Upper lobe of left lung (tissue), 6 donors: ENCODE results near the gene E2F4. TPM values are rescaled to one million over a fixed set of nuclear protein-coding genes. Genes with fewer than 3 reads are reported as not detected.

Source experiments
- ATAC-seq, 2 donors: fragments of 200-7000 bp; cut with Tn5 transposase; one replicate each; pipeline ENCODE4 v1.9.1; 2022; ENCODE audit warnings: mild to moderate bottlenecking in 2 of 2, moderate library complexity in 2 of 2; ENCODE audit not compliant: low FRiP score in 2 of 2
- DNase-seq, 2 donors: peaks; one replicate each; pipeline ENCODE4 v3.0.0-alpha.2; 2019 to 2020
- H3K27ac ChIP-seq, 4 donors: fragments of 200-600 bp; sonication (generic); one replicate each; pipeline ENCODE4 v1.5.1; 2016 to 2019
- H3K27me3 ChIP-seq, 4 donors: fragments of 200-600 bp; sonication (generic); one replicate each; pipeline ENCODE4 v1.5.1; 2017 to 2019
- H3K36me3 ChIP-seq, 4 donors: fragments of 200-600 bp; sonication (generic); one replicate each; pipeline ENCODE4 v1.5.1; 2016 to 2019
- H3K4me1 ChIP-seq, 4 donors: fragments of 200-600 bp; sonication (generic); one replicate each; pipeline ENCODE4 v1.5.1; 2018 to 2019
- H3K4me3 ChIP-seq, 4 donors: fragments of 200-600 bp; sonication (generic); one replicate each; pipeline ENCODE4 v1.5.1; 2017 to 2019; ENCODE audit warnings: mild to moderate bottlenecking in 2 of 4, moderate library complexity in 1 of 4
- H3K9me3 ChIP-seq, 4 donors: fragments of 200-600 bp; sonication (generic); one replicate each; pipeline ENCODE4 v1.5.1; 2018 to 2019
- EP300 ChIP-seq, 4 donors: sonication (generic); formaldehyde crosslinking; IDR thresholded peaks; one replicate each; pipeline ENCODE4 v1.5.1; 2017; ENCODE audit warnings: antibody characterized with exemption in 4 of 4, control low read depth in 2 of 4
- POLR2A ChIP-seq, 4 donors: fragments of 450-650 bp; IDR thresholded peaks; one replicate each; pipeline ENCODE4 v1.5.1; 2016 to 2017; ENCODE audit warnings: antibody characterized with exemption in 4 of 4, mild to moderate bottlenecking in 2 of 4
- POLR2AphosphoS5 ChIP-seq, 2 donors: sonication (generic); formaldehyde crosslinking; IDR thresholded peaks; one replicate each; pipeline ENCODE4 v1.5.1; 2017; ENCODE audit warnings: antibody characterized with exemption in 2 of 2
- WGBS, 2 donors: methylation state at CpG; one replicate each; pipeline ENCODE4 v1.1.5; 2017 to 2018; 5-methylcytosine and 5-hydroxymethylcytosine counted together
- total RNA-seq, 6 donors: library from RNA; depleted of rRNA in 4 of 6; stranded (reverse); fragments of >200 nt in 4 of 6; gene quantifications; one replicate each; pipeline versions ENCODE4 v1.1.0 to v1.2.1, GENCODE V29; 2016 to 2021
- TF ChIP-seq, protein P1 (sequence below), 6 experiments: fragments of 450-650 bp in 4 of 6; fragments of 200-600 bp in 2 of 6; sonication (generic) in 2 of 6; IDR thresholded peaks; one replicate each; pipeline ENCODE4 v1.5.1; 2016 to 2019; ENCODE audit warnings: antibody characterized with exemption in 6 of 6
- donor health status: DM: no; HTN: no; CAD: no; lungs with moderate emphysema.
- donor health status: DM: no; HTN: yes; CAD: no; lungs with severe emphysema.

E2F4 gene
- total RNA-seq, 6 donors from 2014 or later, result 55.7 to 124 (median 85.4) TPM

- DNase-seq (no peak), ATAC-seq (no peak)
- Histone ChIP-seq H3K27ac (peak overlapping the region in 3 of 4 donors; percentile 24 to 67 (median 32)), H3K4me3 (no peak overlapping the region), H3K9me3 (no peaks in the 10 kb centered on the region), H3K27me3 (no peaks in the 10 kb centered on the region), H3K36me3 (no peaks in the 10 kb centered on the region), H3K4me1 (peaks cover 23 to 34% (median 31%) of the 10 kb centered on the region in 4 donors)
- TF ChIP-seq, protein P1, sequence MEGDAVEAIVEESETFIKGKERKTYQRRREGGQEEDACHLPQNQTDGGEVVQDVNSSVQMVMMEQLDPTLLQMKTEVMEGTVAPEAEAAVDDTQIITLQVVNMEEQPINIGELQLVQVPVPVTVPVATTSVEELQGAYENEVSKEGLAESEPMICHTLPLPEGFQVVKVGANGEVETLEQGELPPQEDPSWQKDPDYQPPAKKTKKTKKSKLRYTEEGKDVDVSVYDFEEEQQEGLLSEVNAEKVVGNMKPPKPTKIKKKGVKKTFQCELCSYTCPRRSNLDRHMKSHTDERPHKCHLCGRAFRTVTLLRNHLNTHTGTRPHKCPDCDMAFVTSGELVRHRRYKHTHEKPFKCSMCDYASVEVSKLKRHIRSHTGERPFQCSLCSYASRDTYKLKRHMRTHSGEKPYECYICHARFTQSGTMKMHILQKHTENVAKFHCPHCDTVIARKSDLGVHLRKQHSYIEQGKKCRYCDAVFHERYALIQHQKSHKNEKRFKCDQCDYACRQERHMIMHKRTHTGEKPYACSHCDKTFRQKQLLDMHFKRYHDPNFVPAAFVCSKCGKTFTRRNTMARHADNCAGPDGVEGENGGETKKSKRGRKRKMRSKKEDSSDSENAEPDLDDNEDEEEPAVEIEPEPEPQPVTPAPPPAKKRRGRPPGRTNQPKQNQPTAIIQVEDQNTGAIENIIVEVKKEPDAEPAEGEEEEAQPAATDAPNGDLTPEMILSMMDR (IDR thresholded peaks at IDR 0.05), result no peak
- TF ChIP-seq EP300 (IDR thresholded peaks at IDR 0.05) (no peak), POLR2A (IDR thresholded peaks at IDR 0.05) (no peak), POLR2AphosphoS5 (IDR thresholded peaks at IDR 0.05) (no peak)
- WGBS, 2 donors, result 57 to 61% methylated on average over 5 of the region's 5 CpGs
These were observed 23.8 kb downstream of the E2F4 start for GRCh38 chr16:67215706-67216105.

DNA sequence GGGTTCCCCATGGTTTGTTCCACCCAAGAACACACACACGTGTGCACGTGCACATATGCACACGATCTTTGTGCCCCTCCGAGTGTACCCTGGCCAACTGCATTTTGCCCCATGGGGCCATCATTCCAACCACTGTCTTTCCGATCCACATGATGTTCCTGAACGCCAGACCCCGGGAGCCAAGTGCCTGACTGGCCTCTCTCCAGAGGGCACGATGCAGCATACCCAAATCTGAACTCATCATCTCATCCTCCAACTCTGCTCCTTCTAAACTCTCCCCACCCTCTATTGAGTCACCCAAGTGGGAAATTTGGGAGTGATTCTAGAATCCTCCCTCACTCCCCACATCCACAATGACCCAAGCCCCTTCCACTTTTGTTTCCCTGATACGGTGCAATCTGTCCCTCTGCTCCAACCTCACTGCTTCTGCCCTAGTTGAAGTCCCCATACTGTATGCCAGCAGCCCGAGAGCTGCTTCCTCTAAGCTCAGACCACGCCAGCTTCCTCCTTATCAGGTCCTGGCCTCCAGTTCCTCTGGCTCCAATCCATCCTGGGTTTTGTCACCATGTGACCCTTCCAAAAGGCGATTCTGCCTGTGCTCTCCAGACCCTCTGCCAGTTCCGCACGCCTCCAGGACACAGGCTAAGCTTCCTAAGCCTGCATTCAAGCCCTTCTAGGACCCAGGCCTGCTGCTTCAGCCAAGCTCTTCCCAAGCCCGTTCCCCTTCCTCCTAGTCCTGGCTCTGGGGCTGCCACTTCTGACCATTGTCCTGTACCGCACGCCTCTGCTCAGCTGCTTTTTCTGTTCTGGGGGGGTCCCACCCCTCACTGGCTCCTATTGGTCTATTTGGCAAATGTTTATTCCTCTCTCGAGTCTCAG lies 24.9 kb downstream of the E2F4 start:
- H3K4me3 ChIP-seq, result no peak overlapping the region
- WGBS, 2 donors, result 53% methylated on average over 18 of the region's 18 CpGs
- peak in 1 of 2 donors; percentile 64 for DNase-seq
- no peaks in the 10 kb centered on the region for H3K9me3 ChIP-seq
- no peaks in the 10 kb centered on the region for H3K36me3 ChIP-seq
- H3K27ac ChIP-seq, result peak overlapping the region; percentile 32 to 67 (median 41)
- H3K4me1 ChIP-seq, result peaks cover 23 to 34% (median 31%) of the 10 kb centered on the region in 4 donors
- no peaks in the 10 kb centered on the region for H3K27me3 ChIP-seq
- peak; percentile 71 to 76 for ATAC-seq
- TF ChIP-seq POLR2A (IDR thresholded peaks at IDR 0.05), result peak in 1 of 4 donors; percentile 18
- TF ChIP-seq, protein P1 (IDR thresholded peaks at IDR 0.05), result no peak
- peak in 1 of 2 donors; percentile 35 for TF ChIP-seq POLR2AphosphoS5 (IDR thresholded peaks at IDR 0.05)

GRCh38 chr16:67223992-67224391 lies 32.0 kb downstream of the E2F4 start:
- TF ChIP-seq, protein P1 (IDR thresholded peaks at IDR 0.05), result no peak
- TF ChIP-seq EP300 (IDR thresholded peaks at IDR 0.05) (no peak), POLR2A (IDR thresholded peaks at IDR 0.05) (no peak), POLR2AphosphoS5 (IDR thresholded peaks at IDR 0.05) (no peak)
- Histone ChIP-seq H3K4me1 (peaks cover 17 to 40% (median 29%) of the 10 kb centered on the region in 4 donors), H3K4me3 (no peak overlapping the region), H3K9me3 (no peaks in the 10 kb centered on the region), H3K27me3 (no peaks in the 10 kb centered on the region), H3K27ac (peak overlapping the region in 2 of 4 donors; percentile 53 to 64), H3K36me3 (peaks cover 7 to 11% (median 9%) of the 10 kb centered on the region in 4 donors)
- no peak for DNase-seq
- no peak for ATAC-seq
- 44 to 53% methylated on average over 1 to 3 of the region's 3 CpGs for WGBS, 2 donors

- no peak for DNase-seq
- no peak for TF ChIP-seq POLR2A (IDR thresholded peaks at IDR 0.05)
- peaks cover 17 to 40% (median 29%) of the 10 kb centered on the region in 4 donors for H3K4me1 ChIP-seq
- H3K36me3 ChIP-seq, result peaks cover 29 to 34% (median 33%) of the 10 kb centered on the region in 4 donors
- peak overlapping the region; percentile 81 to 91 (median 88) for H3K27ac ChIP-seq
- no peaks in the 10 kb centered on the region for H3K9me3 ChIP-seq
- H3K27me3 ChIP-seq, result no peaks in the 10 kb centered on the region
- peak overlapping the region; percentile 38 to 99 (median 90) for H3K4me3 ChIP-seq
- 12 to 16% methylated on average over 11 to 12 of the region's 12 CpGs for WGBS, 2 donors
- ATAC-seq, result peak in 1 of 2 donors; percentile 1
These were observed 34.4 kb downstream of the E2F4 start for GRCh38 chr16:67226295-67226803.

- H3K27me3 ChIP-seq, result no peaks in the 10 kb centered on the region
- peak in 1 of 4 donors; percentile 72 for TF ChIP-seq EP300 (IDR thresholded peaks at IDR 0.05)
- TF ChIP-seq POLR2AphosphoS5 (IDR thresholded peaks at IDR 0.05), result peak; percentile 99
- peak in 2 of 4 donors; percentile 67 to 83 for TF ChIP-seq POLR2A (IDR thresholded peaks at IDR 0.05)
- TF ChIP-seq, protein P1 (IDR thresholded peaks at IDR 0.05), result peak in 5 of 6 experiments; percentile 18 to 57 (median 54)
- peaks cover 35 to 41% (median 39%) of the 10 kb centered on the region in 4 donors for H3K36me3 ChIP-seq
- no peaks in the 10 kb centered on the region for H3K9me3 ChIP-seq
- H3K4me3 ChIP-seq, result peak within 1 kb of the TSS; percentile 78 to 99 (median 90)
- DNase-seq (peak; percentile 95 to 98), ATAC-seq (peak; percentile 97 to 98)
- WGBS, 2 donors, result 0 to 1% methylated on average over 25 to 41 of the region's 46 CpGs
- peaks cover 17 to 40% (median 29%) of the 10 kb centered on the region in 4 donors for H3K4me1 ChIP-seq
- H3K27ac ChIP-seq, result peak within 1 kb of the TSS; percentile 81 to 91 (median 88)
These were observed 35.0 kb downstream of the E2F4 start, which contains the start of gene TMEM208 for GRCh38 chr16:67226804-67227566. TMEM208 (plus strand) TSS chr16:67227130; CDS start chr16:67227219, 89 bp downstream.
